Smooth muscle cell (in vitro differentiated cells): ENCODE data around the gene CDK6. TPM values are rescaled to one million over a fixed set of nuclear protein-coding genes. Genes with fewer than 3 reads are reported as not detected.

Experiments
- DNase-seq: peaks from one replicate; lab custom pipeline; 2025; ENCODE audit not compliant: unreplicated experiment; lab: John Stamatoyannopoulos, UW
- H2AFZ ChIP-seq: fragments of 200-600 bp; sonication (generic); 2 replicates; pipeline ENCODE4 v1.6.0; 2016; ENCODE audit warnings: antibody characterized with exemption, low read depth, mild to moderate bottlenecking
- H3F3A ChIP-seq: fragments of 200-600 bp; sonication (generic); 2 replicates; pipeline ENCODE4 v1.6.0; 2017; ENCODE audit warnings: antibody characterized with exemption, low read depth
- H3K27ac ChIP-seq: fragments of 200-600 bp; sonication (generic); 2 replicates; pipeline ENCODE4 v1.5.1; 2016; ENCODE audit warnings: low read depth, mild to moderate bottlenecking
- H3K27me3 ChIP-seq: fragments of 200-600 bp; sonication (generic); 2 replicates; pipeline ENCODE4 v1.6.1; 2016; ENCODE audit warnings: low read depth, mild to moderate bottlenecking
- H3K36me3 ChIP-seq: fragments of 200-600 bp; sonication (generic); 2 replicates; pipeline ENCODE4 v1.5.1; 2016; ENCODE audit warnings: low read depth
- H3K4me1 ChIP-seq: fragments of 200-600 bp; sonication (generic); 2 replicates; pipeline ENCODE4 v1.5.1; 2016; ENCODE audit warnings: low read depth
- H3K4me2 ChIP-seq: fragments of 200-600 bp; sonication (generic); 2 replicates; pipeline ENCODE4 v1.6.0; 2016; ENCODE audit warnings: mild to moderate bottlenecking
- H3K4me3 ChIP-seq: fragments of 200-600 bp; sonication (generic); 2 replicates; pipeline ENCODE4 v1.5.1; 2016; ENCODE audit warnings: mild to moderate bottlenecking
- H3K79me2 ChIP-seq: fragments of 200-600 bp; sonication (generic); 2 replicates; pipeline ENCODE4 v1.6.0; 2016; ENCODE audit warnings: low read depth, mild to moderate bottlenecking
- H3K9ac ChIP-seq: fragments of 200-600 bp; sonication (generic); 2 replicates; pipeline ENCODE4 v1.6.0; 2016; ENCODE audit warnings: low read depth
- H3K9me3 ChIP-seq: fragments of 200-600 bp; sonication (generic); replicated peaks from 2 replicates; pipeline ENCODE4 v1.5.1; 2016; ENCODE audit warnings: low read depth
- H4K20me1 ChIP-seq: fragments of 200-600 bp; sonication (generic); 2 replicates; pipeline ENCODE4 v1.6.0; 2016; ENCODE audit warnings: low read depth
- CTCF ChIP-seq: fragments of 200-600 bp; sonication (generic); IDR thresholded peaks from 2 replicates; pipeline ENCODE4 v1.5.1; 2017; ENCODE audit warnings: borderline replicate concordance, mild to moderate bottlenecking, antibody characterized with exemption; ENCODE audit not compliant: insufficient read depth, poor library complexity, severe bottlenecking
- WGBS: methylation state at CpG from one replicate; pipeline ENCODE4 v1.1.7; 2016; ENCODE audit warnings: low lambda C conversion rate; 5-methylcytosine and 5-hydroxymethylcytosine counted together
- polyA plus RNA-seq: library from polyadenylated mRNA; unstranded; fragments of >200 nt; fragmentation: Nextera tagmentation; extraction: Ambion mirVana; gene quantifications from 2 replicates; pipeline ENCODE4 v1.2.1, GENCODE V29; 2016
- total RNA-seq: library from RNA; depleted of rRNA; stranded (reverse); fragments of >200 nt; gene quantifications from 2 replicates; pipeline ENCODE4 v1.2.3, GENCODE V29; 2014

Gene CDK6
- total and polyA plus RNA-seq, 2 experiments from 2014 or later, result 34.2 to 99.2 TPM

DNA sequence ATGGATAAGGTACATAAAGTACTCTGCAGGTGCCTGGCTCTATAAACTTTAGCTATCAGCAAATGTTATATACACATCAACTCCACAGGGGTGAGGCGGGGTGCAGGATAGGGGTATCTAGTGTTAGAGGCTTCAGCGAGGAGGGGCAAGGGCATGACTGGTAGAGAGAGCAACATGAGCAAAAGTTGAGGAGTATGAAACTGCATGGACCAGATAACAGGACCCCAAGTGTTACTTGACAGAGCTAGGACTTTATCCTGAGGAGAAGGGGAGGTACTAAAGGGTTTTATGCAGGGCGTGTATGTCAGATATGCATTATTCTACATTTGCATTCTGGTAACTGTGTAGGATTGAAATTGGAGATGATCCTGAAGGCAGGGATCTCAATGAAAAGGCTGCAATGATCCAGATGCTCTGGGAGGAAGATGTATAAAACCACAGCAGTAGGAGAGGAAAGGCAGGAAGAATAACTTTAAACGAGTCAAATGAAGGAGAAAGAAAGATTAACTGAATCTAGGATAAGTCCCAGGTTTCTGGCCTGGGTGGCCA is 136.3 kb downstream of the CDK6 start:
- 92% methylated on average over 4 of the region's 4 CpGs for WGBS
- H3K4me2 ChIP-seq, result no peak overlapping the region

GRCh38 chr7:92699560-92699959 is 136.8 kb downstream of the CDK6 start:
- 37% methylated on average over 2 of the region's 2 CpGs for WGBS
- Histone ChIP-seq H3K27me3 (no peaks in the 10 kb centered on the region), H4K20me1 (no peaks in the 10 kb centered on the region), H3F3A (peaks cover 41% of the 10 kb centered on the region), H3K9me3 (no peaks in the 10 kb centered on the region), H2AFZ (no peak overlapping the region), H3K4me3 (no peak overlapping the region), H3K4me2 (peak overlapping the region; percentile 85), H3K27ac (peak overlapping the region; percentile 89), H3K79me2 (peaks cover 21% of the 10 kb centered on the region), H3K4me1 (peaks cover 34% of the 10 kb centered on the region), H3K36me3 (no peaks in the 10 kb centered on the region), H3K9ac (no peak overlapping the region)
- no peak for DNase-seq
- no peak for TF ChIP-seq CTCF

More for the DNA sequence above, 136.3 kb downstream of the CDK6 start:
- no peak for TF ChIP-seq CTCF
- Histone ChIP-seq H3K4me3 (no peak overlapping the region), H3K27ac (peak overlapping the region; percentile 89), H2AFZ (no peak overlapping the region), H3F3A (peaks cover 36% of the 10 kb centered on the region), H3K9ac (no peak overlapping the region), H4K20me1 (no peaks in the 10 kb centered on the region), H3K9me3 (no peaks in the 10 kb centered on the region), H3K4me1 (peaks cover 29% of the 10 kb centered on the region), H3K27me3 (no peaks in the 10 kb centered on the region), H3K79me2 (peaks cover 19% of the 10 kb centered on the region), H3K36me3 (no peaks in the 10 kb centered on the region)
- DNase-seq, result no peak

DNA sequence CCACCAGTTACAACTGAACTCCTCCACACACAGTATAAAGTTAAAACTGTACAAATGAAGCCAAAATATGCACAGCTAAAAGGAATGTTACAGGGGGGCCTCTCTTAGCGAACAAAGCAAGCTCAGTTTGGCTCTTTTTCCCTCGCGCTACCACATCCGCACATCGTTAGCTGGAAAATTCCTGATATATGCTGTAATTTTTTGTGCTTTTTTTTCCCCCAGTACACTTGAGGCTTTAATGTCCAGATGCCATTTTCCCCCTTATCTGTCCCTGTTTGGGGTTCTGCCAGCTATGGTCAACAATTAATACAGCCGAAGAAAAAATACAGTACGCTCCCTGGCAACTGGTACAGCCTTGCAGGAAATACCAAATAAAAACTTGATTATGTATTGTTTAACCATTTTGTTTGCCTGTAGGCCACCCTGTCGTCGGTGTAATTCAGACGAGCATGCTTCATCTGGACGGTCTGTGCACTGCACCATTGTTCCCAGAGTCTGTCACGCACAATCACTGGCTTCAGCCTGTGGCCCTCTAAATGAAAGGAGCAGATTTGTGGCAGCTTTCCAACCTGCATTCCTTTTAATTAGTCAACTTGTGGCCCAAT is 138.0 kb downstream of the CDK6 start:
- peak; percentile 3 for DNase-seq
- peaks cover 36% of the 10 kb centered on the region for H3K4me1 ChIP-seq
- H3K9ac ChIP-seq, result peak overlapping the region; percentile 73

More for the DNA sequence above, 138.0 kb downstream of the CDK6 start:
- H3K36me3 ChIP-seq, result no peaks in the 10 kb centered on the region
- no peak for TF ChIP-seq CTCF
- peak overlapping the region; percentile 85 for H3K4me2 ChIP-seq
- no peaks in the 10 kb centered on the region for H3K27me3 ChIP-seq
- H3K79me2 ChIP-seq, result peaks cover 34% of the 10 kb centered on the region
- H4K20me1 ChIP-seq, result no peaks in the 10 kb centered on the region
- H2AFZ ChIP-seq, result no peak overlapping the region
- 4% methylated on average over 12 of the region's 12 CpGs for WGBS
- peaks cover 44% of the 10 kb centered on the region for H3F3A ChIP-seq
- peak overlapping the region; percentile 89 for H3K27ac ChIP-seq
- peak overlapping the region; percentile 27 for H3K4me3 ChIP-seq
- no peaks in the 10 kb centered on the region for H3K9me3 ChIP-seq
